ENCODE measurements around the gene KSR1. TPM values are rescaled to one million over a fixed set of nuclear protein-coding genes. Genes with fewer than 3 reads are reported as not detected.

KSR1 gene
- total RNA-seq, 1 experiment from 2014 or later, result 21.7 TPM

GRCh38 chr17:27439342-27439741, 16.9 kb upstream of the KSR1 start:
- intact Hi-C loops (cut with micrococcal nuclease; ENCODE audit: unreplicated experiment) (no loop called here), in situ Hi-C loops (cut with HindIII; ENCODE audit: low pct_unique_long_range_greater_than_20kb, low sequenced_read_pairs) (no loop called here)
- ATAC-seq (0 out of 2 replicates have a peak, but pooled peaks have one; percentile 9), DNase-seq (ENCODE audit: low read depth, low spot score) (no peak)
- CTCF ChIA-PET, result no interaction called here
- H3K27me3 ChIP-seq (ENCODE audit: control insufficient read depth, insufficient read depth, low read length), result no peaks in the 10 kb centered on the region
- H3K9me3 ChIP-seq (ENCODE audit: control insufficient read depth, insufficient read depth, low read depth, low read length), result no peaks in the 10 kb centered on the region
- POLR2A ChIA-PET, result no interaction called here
- no peak overlapping the region for H3K4me3 ChIP-seq (ENCODE audit: low read depth in 2 of 2, low read length in 2 of 2)
- BruUV-seq (replicated peaks), result no TSS peak
- no peaks in the 10 kb centered on the region for H3K4me1 ChIP-seq (ENCODE audit: control insufficient read depth, insufficient read depth, low read length)
- H3K27ac ChIP-seq (ENCODE audit: low read length), result no peak overlapping the region
- TF ChIP-seq SIN3A (IDR thresholded peaks at IDR 0.05; ENCODE audit: borderline replicate concordance, insufficient read depth, low read depth, low read length), result no peak
- no peak for TF ChIP-seq POLR2AphosphoS5 (IDR thresholded peaks at IDR 0.05; ENCODE audit: low read depth, low read length)
- no peak for TF ChIP-seq REST (IDR thresholded peaks at IDR 0.05; ENCODE audit: insufficient read depth in 1 of 2, low read depth in 2 of 2, low read length in 1 of 2)
- no peak for TF ChIP-seq TCF7L2 (IDR thresholded peaks at IDR 0.05; ENCODE audit: low read depth, low read length)
- no peak for TF ChIP-seq CTCF (IDR thresholded peaks at IDR 0.05)
- no peaks in the 10 kb centered on the region for H3K36me3 ChIP-seq (ENCODE audit: control insufficient read depth, insufficient read depth, low read length)

GRCh38 chr17:27442702-27443101, 13.5 kb upstream of the KSR1 start:
- Histone ChIP-seq H3K27ac (ENCODE audit: low read length) (no peak overlapping the region), H3K4me1 (ENCODE audit: control insufficient read depth, insufficient read depth, low read length) (no peaks in the 10 kb centered on the region), H3K9me3 (ENCODE audit: control insufficient read depth, insufficient read depth, low read depth, low read length) (no peaks in the 10 kb centered on the region), H3K4me3 (ENCODE audit: low read depth in 2 of 2, low read length in 2 of 2) (no peak overlapping the region), H3K27me3 (ENCODE audit: control insufficient read depth, insufficient read depth, low read length) (no peaks in the 10 kb centered on the region), H3K36me3 (ENCODE audit: control insufficient read depth, insufficient read depth, low read length) (no peaks in the 10 kb centered on the region)
- no TSS peak for BruUV-seq (replicated peaks)
- no peak for TF ChIP-seq CTCF (IDR thresholded peaks at IDR 0.05)
- TF ChIP-seq SIN3A (IDR thresholded peaks at IDR 0.05; ENCODE audit: borderline replicate concordance, insufficient read depth, low read depth, low read length), result no peak
- TF ChIP-seq POLR2AphosphoS5 (IDR thresholded peaks at IDR 0.05; ENCODE audit: low read depth, low read length), result no peak
- no peak for TF ChIP-seq REST (IDR thresholded peaks at IDR 0.05; ENCODE audit: insufficient read depth in 1 of 2, low read depth in 2 of 2, low read length in 1 of 2)
- no peak for TF ChIP-seq TCF7L2 (IDR thresholded peaks at IDR 0.05; ENCODE audit: low read depth, low read length)
- intact Hi-C loops (cut with micrococcal nuclease; ENCODE audit: unreplicated experiment) (no loop called here), in situ Hi-C loops (cut with HindIII; ENCODE audit: low pct_unique_long_range_greater_than_20kb, low sequenced_read_pairs) (no loop called here)
- ChIA-PET CTCF (no interaction called here), POLR2A (no interaction called here)
- DNase-seq (ENCODE audit: low read depth, low spot score), result no peak
- no peak for ATAC-seq

Measured in Panc1 (cell line).